PC-3 (cell line): ENCODE data around the gene ELMO3.

Experiments used
- CTCF ChIP-seq: fragments of 300-600 bp; sonication (generic); conservative IDR thresholded peaks from 2 replicates; pipeline ENCODE4 v1.5.1; 2017; ENCODE audit warnings: antibody characterized with exemption, low read depth, mild to moderate bottlenecking, low read length
- EZH2phosphoT487 ChIP-seq: fragments of 300-600 bp; sonication (generic); IDR thresholded peaks from 2 replicates; pipeline ENCODE4 v1.6.1; 2018; ENCODE audit warnings: mild to moderate bottlenecking, antibody characterized with exemption, low read length, borderline replicate concordance

GRCh38 chr16:67157892-67158635 lies 40.9 kb upstream of the ELMO3 start:
- no peak for TF ChIP-seq EZH2phosphoT487
- no peak for TF ChIP-seq CTCF
